GM19239 (cell line): ENCODE data around the gene GJA10.

Source experiments
- DNase-seq: peaks from one replicate; pipeline ENCODE4 v3.0.0; 2011; ENCODE audit warnings: low spot score; ENCODE audit not compliant: insufficient read length
- FAIRE-seq: peaks from 2 replicates; lab custom pipeline; 2011; peaks lifted over from hg19 to GRCh38; lab: Jason Lieb, UNC

Gene GJA10

DNA sequence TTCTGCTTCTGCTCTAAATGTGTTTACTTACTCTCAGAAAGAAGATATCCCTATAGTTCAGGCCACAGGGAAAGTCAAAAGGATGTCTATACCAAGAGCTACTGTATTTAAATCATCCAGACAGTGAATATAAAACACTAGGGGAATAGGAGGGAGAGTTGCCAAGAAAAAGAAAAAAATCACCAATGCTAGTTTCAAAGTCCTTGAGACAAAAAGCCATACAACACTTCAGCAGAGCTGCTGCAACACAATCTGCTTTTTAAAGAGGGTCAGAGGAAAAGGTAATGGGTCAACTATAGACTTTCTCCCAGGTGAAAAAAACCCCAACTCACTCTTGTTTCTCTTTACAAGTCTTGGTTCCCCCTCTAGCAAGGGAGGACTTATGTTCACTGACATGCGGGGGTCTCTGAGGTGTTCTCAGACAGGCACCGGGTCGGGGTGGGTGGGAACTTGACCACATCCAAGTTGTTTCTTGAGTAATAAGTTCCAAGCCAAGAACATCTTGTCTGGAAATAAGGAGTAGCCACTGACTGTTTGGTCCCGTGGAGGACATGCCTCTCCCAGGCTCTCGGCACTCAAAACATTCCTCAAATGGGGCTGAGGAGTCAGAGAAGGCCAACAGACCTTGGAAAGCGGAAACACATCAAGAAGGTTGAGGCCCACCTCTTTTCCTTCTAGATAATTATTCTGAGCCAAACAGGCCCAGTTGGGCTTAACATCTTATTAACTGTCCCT is 47.7 kb downstream of the GJA10 start:
- no peak for FAIRE-seq
- no peak for DNase-seq

DNA sequence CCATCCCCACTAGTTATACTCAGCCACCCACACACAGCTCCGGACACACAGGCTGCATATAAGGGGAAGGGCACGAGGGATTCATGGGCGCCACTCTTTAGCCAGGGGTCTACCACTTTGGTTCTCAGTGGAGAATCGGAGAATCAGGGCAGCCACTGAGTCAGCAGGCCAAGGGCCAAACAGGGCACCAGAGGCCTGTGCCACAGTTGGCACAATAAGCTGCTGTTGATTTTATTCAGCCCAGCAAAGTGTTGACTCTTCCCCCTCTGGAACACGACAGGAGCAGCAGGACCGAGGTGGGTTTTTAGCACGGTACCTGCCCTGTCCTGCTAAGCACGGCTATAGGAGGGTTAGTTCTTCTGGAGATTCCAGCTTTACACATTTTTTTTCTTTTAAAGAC is 48.3 kb downstream of the GJA10 start:
- no peak for FAIRE-seq
- DNase-seq = no peak

DNA sequence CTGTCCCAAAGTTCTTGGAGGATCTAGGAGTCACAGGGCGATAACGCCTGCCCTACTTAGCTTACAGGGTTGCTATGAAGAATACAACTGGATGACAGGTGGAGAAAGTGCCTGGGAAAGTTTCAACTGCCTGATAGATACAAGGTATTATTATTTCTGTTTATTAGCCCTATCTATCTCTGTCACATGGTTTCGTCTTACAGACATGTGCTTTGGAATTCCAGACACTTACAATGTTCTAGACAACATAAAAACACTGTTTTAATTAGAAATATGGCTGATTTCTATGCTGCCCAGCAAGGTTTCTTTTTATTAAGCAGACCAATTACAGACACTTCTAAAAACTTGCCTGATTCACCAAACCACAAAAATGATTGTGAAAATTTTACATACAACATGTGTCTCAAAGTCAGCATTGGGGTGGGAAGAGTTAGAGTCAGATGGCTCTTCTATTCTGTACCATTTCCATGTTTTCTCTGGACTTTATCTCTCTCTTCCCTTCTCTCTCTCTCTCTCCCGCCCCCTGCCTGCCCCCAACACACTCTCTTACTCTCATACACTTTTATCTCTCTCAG is 50.0 kb downstream of the GJA10 start:
- FAIRE-seq = no peak
- DNase-seq = no peak

- FAIRE-seq = peak; percentile 62
Observed at GRCh38 chr6:89944826-89945407, 50.6 kb downstream of the GJA10 start.

More at GRCh38 chr6:89944826-89945407, 50.6 kb downstream of the GJA10 start:
- DNase-seq = no peak
